ENCODE data around the gene EFNB2. TPM values are rescaled to one million over a fixed set of nuclear protein-coding genes. Genes with fewer than 3 reads are reported as not detected.

EFNB2 gene, protein sequence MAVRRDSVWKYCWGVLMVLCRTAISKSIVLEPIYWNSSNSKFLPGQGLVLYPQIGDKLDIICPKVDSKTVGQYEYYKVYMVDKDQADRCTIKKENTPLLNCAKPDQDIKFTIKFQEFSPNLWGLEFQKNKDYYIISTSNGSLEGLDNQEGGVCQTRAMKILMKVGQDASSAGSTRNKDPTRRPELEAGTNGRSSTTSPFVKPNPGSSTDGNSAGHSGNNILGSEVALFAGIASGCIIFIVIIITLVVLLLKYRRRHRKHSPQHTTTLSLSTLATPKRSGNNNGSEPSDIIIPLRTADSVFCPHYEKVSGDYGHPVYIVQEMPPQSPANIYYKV
- total RNA-seq, result 10 to 100 TPM; 46.8 to 84.2 (median 77.6) TPM

DNA sequence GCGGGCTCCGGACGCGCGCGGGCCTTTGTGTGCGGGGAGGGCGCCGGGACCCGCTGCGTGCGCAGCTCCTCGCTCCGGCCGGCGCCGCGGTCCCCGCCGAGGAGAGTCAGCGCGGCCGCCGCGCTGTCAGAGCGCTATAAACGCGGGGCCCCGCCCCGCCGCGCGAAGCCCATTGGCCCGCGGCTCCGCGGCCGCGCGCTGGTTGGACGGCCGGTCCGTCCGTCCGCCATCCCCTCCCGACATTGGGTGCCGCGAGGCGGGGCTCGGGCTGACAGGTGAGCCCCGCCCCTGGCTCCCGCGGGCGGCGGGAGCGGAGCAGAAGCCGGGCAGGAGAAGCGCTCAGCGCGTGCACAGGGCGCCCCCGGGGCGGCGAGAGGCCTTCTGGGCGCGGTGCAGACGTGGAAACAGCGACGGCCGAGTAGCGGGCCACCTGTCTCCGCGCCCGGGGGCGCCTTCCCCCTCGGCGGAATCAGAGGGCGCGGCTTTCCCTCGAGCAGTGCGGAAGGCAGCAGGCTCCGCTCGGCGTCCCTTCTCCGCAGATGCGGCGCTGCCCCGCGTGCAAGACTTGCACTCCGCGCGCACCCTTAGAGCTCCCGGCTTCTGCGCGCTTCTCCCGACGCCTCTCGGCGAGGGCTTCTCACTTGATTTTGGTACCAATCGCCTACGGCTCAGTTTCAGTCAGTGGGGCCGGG lies at the start of gene EFNB2:
TSS of gene EFNB2 (minus strand) at position 111 of the 692 bp plus-strand sequence. CDS start 698 bp downstream, outside the sequence.
- H3K36me3 ChIP-seq, result no peaks in the 10 kb centered on the region
- DNase-seq, result peak; percentile 93
- peaks cover 7% of the 10 kb centered on the region for H3K27me3 ChIP-seq
- H3K27ac ChIP-seq, result peak within 1 kb of the TSS; percentile 89 to 92 (median 91)
- H3K4me3 ChIP-seq, result peak within 1 kb of the TSS; percentile 74 to 88 (median 82)
- TF ChIP-seq POLR2AphosphoS5 (IDR thresholded peaks at IDR 0.05), result peak; percentile 75 to 94 (median 90)
- TF ChIP-seq, protein P1, sequence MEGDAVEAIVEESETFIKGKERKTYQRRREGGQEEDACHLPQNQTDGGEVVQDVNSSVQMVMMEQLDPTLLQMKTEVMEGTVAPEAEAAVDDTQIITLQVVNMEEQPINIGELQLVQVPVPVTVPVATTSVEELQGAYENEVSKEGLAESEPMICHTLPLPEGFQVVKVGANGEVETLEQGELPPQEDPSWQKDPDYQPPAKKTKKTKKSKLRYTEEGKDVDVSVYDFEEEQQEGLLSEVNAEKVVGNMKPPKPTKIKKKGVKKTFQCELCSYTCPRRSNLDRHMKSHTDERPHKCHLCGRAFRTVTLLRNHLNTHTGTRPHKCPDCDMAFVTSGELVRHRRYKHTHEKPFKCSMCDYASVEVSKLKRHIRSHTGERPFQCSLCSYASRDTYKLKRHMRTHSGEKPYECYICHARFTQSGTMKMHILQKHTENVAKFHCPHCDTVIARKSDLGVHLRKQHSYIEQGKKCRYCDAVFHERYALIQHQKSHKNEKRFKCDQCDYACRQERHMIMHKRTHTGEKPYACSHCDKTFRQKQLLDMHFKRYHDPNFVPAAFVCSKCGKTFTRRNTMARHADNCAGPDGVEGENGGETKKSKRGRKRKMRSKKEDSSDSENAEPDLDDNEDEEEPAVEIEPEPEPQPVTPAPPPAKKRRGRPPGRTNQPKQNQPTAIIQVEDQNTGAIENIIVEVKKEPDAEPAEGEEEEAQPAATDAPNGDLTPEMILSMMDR (IDR thresholded peaks at IDR 0.05), result peak in 1 of 5 experiments; percentile 7
- no peak for TF ChIP-seq EP300 (IDR thresholded peaks at IDR 0.05; ENCODE audit: low read depth)
- TF ChIP-seq POLR2A (IDR thresholded peaks at IDR 0.05), result peak; percentile 62
- in situ Hi-C loops (cut with MboI; ENCODE audit: low pct_ligation_motif_present in 1 of 4, low pct_unique_long_range_greater_than_20kb in 1 of 4, low sequenced_read_pairs in 3 of 4), result loop anchor here in 2 of 4 donors (25.0 kb wide), 2 partner anchors 1948 to 1973 kb away; no protein-coding TSS in a partner anchor
- H3K4me1 ChIP-seq, result peaks cover 3 to 21% (median 12%) of the 10 kb centered on the region in 4 donors
- intact Hi-C loops (cut with DNase I; ENCODE audit: low total_unique reads), result no loop called here
- no peaks in the 10 kb centered on the region for H3K9me3 ChIP-seq
- 2% methylated on average over 22 of the region's 102 CpGs; no CpG with 5 or more reads in 1 of the 2 donors for WGBS, 2 donors (ENCODE audit: low coverage in 1 of 2)

DNA sequence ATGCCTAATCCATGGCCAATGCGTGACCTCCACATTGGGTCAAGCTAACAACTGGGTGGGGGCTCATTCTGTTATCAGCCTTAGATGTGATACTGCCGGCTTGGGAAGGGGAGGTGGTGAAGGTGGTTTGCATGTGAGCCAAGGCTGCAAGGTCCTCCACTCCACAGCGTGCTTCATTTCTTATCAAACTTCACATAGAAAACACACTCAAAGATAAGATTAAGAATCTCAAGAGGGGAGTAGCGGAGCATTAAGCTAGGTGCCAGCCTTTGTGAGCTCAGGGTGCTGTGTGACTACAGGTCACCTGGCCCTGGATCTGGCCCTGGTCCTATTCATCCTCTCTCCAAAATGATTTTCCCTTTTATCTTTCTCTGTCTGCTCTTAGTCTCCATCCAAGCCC lies 45.8 kb upstream of the EFNB2 start:
- no peak overlapping the region for H3K4me3 ChIP-seq
- WGBS, 2 donors (ENCODE audit: low coverage in 1 of 2), result 84 to 89% methylated on average over 3 to 4 of the region's 4 CpGs
- no peak overlapping the region for H3K27ac ChIP-seq
- H3K9me3 ChIP-seq, result peaks cover 4 to 10% of the 10 kb centered on the region in 2 donors
- H3K27me3 ChIP-seq, result no peaks in the 10 kb centered on the region
- no peaks in the 10 kb centered on the region for H3K4me1 ChIP-seq
- DNase-seq, result no peak
- in situ Hi-C loops (cut with MboI; ENCODE audit: low pct_ligation_motif_present in 1 of 4, low pct_unique_long_range_greater_than_20kb in 1 of 4, low sequenced_read_pairs in 3 of 4), result no loop called here
- TF ChIP-seq POLR2AphosphoS5 (IDR thresholded peaks at IDR 0.05) (no peak), POLR2A (IDR thresholded peaks at IDR 0.05) (no peak), EP300 (IDR thresholded peaks at IDR 0.05; ENCODE audit: low read depth) (no peak)
- TF ChIP-seq, protein P1 (IDR thresholded peaks at IDR 0.05), result no peak
- intact Hi-C loops (cut with DNase I; ENCODE audit: low total_unique reads), result no loop called here
- H3K36me3 ChIP-seq, result no peaks in the 10 kb centered on the region

DNA sequence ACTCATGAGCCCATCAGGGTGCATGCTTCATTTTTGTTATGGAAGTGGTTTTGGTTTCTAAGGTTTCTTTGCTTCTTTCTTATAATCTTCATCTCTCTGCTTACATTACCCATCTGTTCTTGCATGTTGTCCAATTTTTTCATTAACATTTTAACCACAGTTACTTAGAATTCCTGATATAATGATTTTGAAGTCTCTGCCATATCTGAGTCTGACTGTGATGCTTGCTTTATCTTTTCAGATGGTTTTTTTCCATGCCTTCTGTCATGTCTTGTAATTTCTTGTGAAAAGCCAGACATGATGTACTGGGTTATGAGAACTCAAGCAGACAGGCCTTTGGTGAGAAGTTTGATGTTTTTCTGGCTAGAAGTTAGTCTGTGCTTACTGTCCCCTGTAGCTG lies 40.4 kb upstream of the EFNB2 start:
- intact Hi-C loops (cut with DNase I; ENCODE audit: low total_unique reads) (no loop called here), in situ Hi-C loops (cut with MboI; ENCODE audit: low pct_ligation_motif_present in 1 of 4, low pct_unique_long_range_greater_than_20kb in 1 of 4, low sequenced_read_pairs in 3 of 4) (no loop called here)
- H3K27ac ChIP-seq, result no peak overlapping the region
- no peak overlapping the region for H3K4me3 ChIP-seq
- no peaks in the 10 kb centered on the region for H3K9me3 ChIP-seq
- no peak for DNase-seq
- no peaks in the 10 kb centered on the region for H3K27me3 ChIP-seq
- no peaks in the 10 kb centered on the region for H3K36me3 ChIP-seq
- TF ChIP-seq EP300 (IDR thresholded peaks at IDR 0.05; ENCODE audit: low read depth), result no peak
- TF ChIP-seq, protein P1 (IDR thresholded peaks at IDR 0.05), result no peak
- no peak for TF ChIP-seq POLR2A (IDR thresholded peaks at IDR 0.05)
- TF ChIP-seq POLR2AphosphoS5 (IDR thresholded peaks at IDR 0.05), result no peak
- no peaks in the 10 kb centered on the region for H3K4me1 ChIP-seq

DNA sequence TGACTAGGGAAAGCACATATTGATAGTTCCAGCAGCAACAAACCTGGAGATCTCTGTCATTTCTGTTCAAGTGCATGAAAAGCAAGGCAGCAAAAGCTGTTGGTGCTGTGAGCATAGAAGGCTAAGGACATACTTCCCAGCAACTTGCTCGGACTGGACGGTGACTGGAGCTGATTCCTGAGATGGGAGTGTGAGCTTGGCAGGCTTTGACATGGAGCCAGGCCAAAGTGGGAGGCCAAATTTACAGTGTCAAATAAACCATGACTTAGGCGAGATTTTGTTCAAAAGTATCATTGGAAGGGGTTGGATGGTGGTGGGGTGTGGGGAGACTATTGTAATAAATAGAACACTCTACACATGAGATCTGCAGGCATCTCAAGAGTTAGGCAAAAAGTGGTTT lies 38.4 kb upstream of the EFNB2 start:
- 40 to 41% methylated on average over 1 to 3 of the region's 3 CpGs for WGBS, 2 donors (ENCODE audit: low coverage in 1 of 2)
- Histone ChIP-seq H3K36me3 (no peaks in the 10 kb centered on the region), H3K27me3 (no peaks in the 10 kb centered on the region), H3K27ac (peak overlapping the region; percentile 10 to 16 (median 11)), H3K4me1 (no peaks in the 10 kb centered on the region), H3K9me3 (no peaks in the 10 kb centered on the region), H3K4me3 (no peak overlapping the region)
- in situ Hi-C loops (cut with MboI; ENCODE audit: low pct_ligation_motif_present in 1 of 4, low pct_unique_long_range_greater_than_20kb in 1 of 4, low sequenced_read_pairs in 3 of 4) (loop anchor here in 1 of 4 donors (25.0 kb wide), 1 partner anchor 338 kb away; no protein-coding TSS in a partner anchor), intact Hi-C loops (cut with DNase I; ENCODE audit: low total_unique reads) (no loop called here)
- DNase-seq, result peak; percentile 22
- TF ChIP-seq, protein P1 (IDR thresholded peaks at IDR 0.05), result no peak
- TF ChIP-seq POLR2AphosphoS5 (IDR thresholded peaks at IDR 0.05), result no peak
- TF ChIP-seq POLR2A (IDR thresholded peaks at IDR 0.05), result no peak
- TF ChIP-seq EP300 (IDR thresholded peaks at IDR 0.05; ENCODE audit: low read depth), result no peak
